Measurements from ENCODE around the gene N4BP2.

The N4BP2 gene

GRCh38 chr4:40164459-40164858 is 107.8 kb downstream of the N4BP2 start:
- DNase-seq: no peak

DNA sequence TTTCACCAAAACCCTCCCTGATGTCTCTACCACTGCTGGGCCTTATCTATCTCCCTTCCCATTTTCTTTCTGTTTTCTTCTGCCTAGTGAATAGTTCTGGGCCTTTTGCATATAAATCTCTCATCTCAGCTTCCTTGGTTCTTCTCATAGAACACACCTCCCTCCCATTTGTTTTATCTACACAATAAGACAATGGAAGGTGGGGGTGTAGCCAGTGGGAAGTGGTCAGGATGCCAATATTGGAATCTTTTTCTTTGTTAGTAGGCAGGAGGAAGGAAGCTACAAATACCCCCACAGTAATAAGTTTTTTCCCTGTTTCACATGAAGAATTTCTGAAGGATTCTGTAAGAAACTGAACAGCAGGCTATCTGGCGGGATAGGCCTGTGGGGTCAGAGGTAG is 109.3 kb downstream of the N4BP2 start:
- no peak for DNase-seq

DNA sequence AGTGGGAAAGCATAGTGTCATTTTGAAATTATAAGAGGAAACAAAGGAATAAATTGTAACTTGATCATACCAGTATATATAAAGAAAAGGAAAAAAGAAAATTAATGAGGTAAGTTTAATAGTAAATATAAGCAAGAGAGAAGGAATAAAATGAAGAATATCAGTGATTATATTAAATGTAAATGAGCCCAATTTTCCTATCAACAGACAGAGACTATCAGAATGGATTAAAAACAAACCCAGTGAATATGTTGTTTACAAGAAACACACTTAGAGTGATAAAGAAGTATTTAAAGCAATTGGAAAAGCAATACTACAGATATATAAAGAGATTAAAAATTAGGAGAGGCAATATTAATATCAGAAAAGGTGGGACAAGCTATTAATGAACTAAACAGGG is 111.4 kb downstream of the N4BP2 start:
- no peak for DNase-seq

GRCh38 chr4:40170588-40170987 is 113.9 kb downstream of the N4BP2 start:
- no peak for DNase-seq

DNA sequence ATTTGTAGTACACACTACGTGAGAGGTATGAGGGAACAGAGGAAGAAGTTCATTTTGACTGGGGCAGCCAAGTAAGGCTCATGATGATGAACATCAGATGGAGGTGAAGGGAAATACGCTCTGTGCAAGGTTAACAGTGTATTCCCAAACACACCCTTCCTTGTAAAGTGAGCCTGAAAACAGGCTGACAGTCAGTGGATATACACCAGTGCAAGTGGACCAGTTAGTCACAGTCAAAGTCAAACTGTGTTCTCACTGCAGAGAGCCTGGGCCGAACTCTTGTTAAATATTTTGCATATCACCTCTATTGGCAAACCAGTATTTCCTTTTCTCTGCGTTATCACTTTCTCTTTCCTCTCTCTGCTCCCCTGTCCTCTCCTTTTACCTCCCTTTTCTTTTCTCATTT is 116.8 kb downstream of the N4BP2 start:
- DNase-seq: no peak

- peak; percentile 63 for DNase-seq
These were observed 120.0 kb downstream of the N4BP2 start for GRCh38 chr4:40176602-40177001.

- DNase-seq: no peak
These were observed 120.9 kb downstream of the N4BP2 start for GRCh38 chr4:40177591-40177990.

DNA sequence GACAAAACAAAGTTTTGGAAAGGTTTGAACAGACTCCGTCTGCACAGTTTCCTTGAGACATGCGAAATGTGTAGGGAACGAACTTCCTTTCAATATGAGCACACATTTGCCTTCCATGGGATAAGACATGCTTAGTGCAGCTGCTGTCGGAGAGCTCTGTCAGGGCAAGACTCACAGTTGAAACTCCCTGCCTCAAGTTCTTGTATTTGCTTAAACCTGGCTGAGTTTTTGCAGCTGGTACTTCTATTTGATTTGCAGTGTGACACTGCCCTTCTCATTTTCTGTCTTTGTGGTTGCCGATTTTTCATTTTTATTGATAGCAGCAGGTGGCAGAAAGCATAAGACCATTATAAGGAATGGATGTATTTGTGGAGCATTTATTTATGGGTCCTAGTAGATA is 122.0 kb downstream of the N4BP2 start:
- DNase-seq: peak; percentile 74

DNA sequence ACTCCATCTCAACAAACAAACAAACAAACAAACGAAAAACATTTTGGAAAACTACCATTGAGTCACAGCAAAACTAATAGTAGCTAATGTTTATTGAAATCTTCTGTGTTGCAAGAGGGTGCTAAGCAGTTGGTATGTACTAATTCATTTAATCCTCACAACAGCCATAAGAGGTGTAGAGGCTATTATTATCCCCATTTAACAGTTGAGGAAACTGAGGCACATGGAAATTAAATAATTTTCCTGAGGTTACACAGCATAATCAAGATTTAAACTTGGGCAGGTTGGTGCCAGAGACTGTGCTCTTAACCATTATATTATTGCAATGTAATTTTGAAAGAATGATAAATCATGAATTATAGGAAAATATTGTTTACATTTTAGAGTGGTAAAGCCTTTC is 122.7 kb downstream of the N4BP2 start:
- no peak for DNase-seq

- peak; percentile 18 for DNase-seq
These were observed 123.7 kb downstream of the N4BP2 start for GRCh38 chr4:40180356-40180755.

- DNase-seq: no peak
These were observed 125.4 kb downstream of the N4BP2 start for GRCh38 chr4:40182001-40182400.

DNA sequence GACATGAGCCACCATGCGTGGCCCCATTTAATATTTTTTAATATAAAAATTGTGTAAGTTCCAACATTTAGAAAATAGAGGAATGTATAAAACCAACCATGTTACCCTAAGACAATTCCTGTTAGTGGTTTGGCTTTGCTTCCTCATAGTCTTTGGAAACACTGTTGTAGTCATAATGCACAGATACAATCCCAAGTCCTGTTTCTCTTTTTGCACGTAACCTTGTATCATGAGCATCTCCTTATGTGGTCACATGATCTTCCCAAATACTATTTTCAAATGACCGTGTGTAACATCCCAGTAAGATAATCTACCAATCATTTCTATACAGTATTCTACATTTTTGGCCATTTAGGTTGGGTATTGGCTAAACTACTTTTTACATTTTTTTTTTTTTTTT is 126.3 kb downstream of the N4BP2 start:
- no peak for DNase-seq

- no peak for DNase-seq
These were observed 127.2 kb downstream of the N4BP2 start for GRCh38 chr4:40183615-40184411.

- DNase-seq: peak; percentile 4
These were observed 129.4 kb downstream of the N4BP2 start for GRCh38 chr4:40185830-40186664.

- no peak for DNase-seq
These were observed 130.0 kb downstream of the N4BP2 start for GRCh38 chr4:40186665-40187014.

GRCh38 chr4:40187386-40187906 is 130.8 kb downstream of the N4BP2 start:
- no peak for DNase-seq

GRCh38 chr4:40190019-40190418 is 133.4 kb downstream of the N4BP2 start:
- peak; percentile 81 for DNase-seq

- no peak for DNase-seq
These were observed 133.8 kb downstream of the N4BP2 start for GRCh38 chr4:40190465-40190864.

DNA sequence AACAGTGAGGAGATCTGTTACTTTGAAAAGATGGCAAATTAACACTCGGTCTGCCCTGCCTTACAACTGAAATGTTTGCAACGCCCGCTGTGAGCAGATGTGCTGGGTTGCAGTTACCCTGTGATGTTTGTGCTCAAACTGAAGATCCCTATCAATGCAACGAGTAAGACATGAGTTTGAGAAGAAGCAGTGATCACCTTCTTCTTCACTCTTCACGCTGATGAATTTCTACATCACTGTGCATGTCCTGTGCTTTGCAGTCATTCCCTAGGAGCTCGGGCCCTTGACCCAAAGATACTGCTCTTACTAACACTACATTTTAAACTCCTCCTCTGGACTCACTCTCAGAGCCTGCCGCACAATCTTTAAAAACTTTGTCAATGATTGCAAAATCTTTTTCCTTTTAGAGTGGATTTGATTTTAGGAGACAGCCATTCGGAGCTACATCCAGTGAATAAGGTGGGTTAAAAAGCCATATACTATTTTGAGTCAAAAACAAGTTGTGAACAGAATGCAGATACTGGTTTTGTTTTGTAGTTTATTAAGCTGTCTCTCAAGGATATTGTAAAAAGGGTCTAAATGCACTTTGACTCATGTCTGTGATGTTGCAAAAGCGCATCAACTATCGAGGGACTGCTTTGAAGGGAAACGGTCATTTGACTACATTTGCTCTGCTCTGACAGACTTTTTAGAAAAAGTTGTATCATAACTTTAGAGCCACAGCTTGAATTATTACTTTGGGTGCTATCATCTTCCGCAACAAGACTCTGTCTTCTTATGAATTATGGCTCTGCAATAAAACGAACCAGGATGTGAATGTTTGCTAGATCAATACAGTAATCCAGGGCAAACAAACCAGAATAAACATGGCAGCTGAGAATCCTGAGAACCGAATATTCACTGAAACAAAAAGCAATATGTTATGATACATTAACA is 134.5 kb downstream of the N4BP2 start:
- peak; percentile 91 for DNase-seq

DNA sequence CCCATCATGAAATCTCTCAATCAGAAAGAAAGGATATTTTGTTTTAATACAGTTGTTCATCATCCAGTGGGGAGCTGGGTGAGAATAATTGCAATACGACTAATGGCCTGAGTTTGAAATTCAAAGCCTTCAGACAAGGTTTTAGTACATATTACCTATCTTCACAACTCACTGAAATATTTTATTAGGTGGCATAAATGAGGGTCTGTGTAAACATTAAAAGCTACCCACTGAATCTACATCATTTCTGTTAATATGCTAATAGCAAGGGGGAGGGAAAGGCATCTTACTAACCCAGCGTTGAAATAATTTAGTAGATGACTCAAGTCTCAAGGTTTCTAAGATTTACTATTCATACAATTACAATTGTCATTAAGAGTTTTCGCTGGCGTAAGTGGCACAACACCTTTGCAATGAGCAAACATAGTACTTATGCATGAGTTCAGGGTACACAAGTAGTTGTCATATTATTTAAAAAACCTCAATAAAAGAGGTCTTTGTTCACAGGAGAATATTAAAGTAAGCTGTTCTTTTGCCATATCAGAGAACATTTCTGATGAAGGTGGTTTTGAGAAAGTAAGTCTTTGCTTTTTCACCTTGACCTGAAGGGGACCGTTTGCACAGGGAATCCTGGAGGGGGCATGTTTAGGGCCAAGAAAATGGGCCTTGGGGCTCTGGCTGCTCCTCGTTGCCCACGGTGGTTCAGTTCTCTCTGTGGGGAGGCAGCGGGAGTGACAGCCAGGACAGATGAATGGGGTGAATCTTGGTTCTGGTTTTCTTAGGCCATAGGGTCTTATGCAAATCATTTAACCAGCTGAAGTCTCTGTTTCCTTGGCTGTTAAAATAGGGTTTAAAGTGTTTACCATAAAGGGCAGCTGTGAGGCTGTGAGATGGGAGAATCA is 135.7 kb downstream of the N4BP2 start:
- DNase-seq: peak; percentile 40

DNA sequence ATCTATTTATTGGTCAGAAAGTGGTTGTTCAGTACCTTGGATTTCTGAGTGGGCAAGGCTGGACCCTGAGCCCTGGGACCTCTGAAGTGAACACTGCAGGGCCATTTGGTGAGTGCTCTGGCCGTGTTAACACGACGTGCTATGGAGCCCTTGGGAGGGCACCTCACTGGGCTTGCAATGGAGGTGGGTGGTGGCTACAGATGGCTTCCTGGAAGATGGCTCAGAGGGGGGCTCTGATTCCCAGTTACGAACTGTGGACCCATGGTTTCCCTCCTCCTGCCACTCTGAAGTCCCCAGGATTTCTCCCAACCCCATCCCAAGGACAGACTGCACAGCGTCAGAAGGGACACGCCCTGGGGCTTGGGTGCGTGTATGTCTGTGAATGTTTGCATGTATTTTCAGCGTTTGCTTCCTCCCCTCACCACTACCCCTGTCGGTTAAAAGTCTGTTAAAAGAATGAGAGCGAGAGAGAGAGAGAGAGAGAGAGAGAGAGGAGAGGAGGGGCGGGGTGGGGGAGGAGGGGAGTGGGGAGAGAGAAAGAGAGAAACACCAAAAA is 136.4 kb downstream of the N4BP2 start:
- peak; percentile 20 for DNase-seq
